GM21528 (cell line): Measurements from ENCODE around the gene GJD2.

Experiments
- ATAC-seq: cut with Tn5 transposase; IDR thresholded peaks from one replicate; pipeline ENCODE4 v1.9.1; 2021; ENCODE audit warnings: mild to moderate bottlenecking, moderate library complexity; ENCODE audit not compliant: unreplicated experiment, low FRiP score

The GJD2 gene

DNA sequence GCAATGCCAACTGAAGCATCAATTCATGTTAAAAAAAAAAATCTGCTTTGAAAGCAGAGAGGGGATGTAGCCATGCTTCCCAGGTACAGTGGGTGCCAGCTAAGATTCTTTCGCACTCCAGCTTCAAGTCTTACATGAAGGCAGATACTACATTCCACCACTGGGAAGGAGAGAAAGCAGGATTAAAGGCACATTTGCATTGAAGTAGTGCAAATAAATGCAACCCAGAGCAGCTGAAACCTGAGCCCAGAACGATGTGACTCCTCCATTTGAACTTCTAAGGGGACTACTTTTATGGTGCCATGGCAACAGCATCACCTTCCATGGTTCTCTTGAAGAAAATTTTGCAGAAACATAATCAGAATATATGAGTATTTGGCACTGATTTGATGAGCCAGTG is 19.1 kb upstream of the GJD2 start:
- no peak for ATAC-seq

DNA sequence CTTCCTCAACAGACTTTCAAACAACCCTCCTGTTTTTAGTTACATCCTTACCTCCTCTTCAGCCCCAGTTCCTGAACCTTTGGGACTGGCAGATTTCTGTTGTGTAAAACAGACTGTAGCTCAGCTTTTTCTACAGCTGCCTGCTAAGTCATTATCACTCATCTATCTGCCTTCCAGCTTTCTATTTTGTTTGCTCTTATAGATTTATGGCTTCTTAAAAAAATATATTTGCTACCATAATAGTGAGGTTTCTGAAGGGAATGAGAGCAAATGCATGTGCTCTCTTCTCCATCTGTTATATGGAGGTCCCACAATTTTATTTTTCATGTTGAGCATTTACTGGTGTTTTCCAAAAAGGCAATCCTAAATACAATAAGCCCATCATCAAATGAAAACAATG is 18.2 kb upstream of the GJD2 start:
- ATAC-seq, result no peak

DNA sequence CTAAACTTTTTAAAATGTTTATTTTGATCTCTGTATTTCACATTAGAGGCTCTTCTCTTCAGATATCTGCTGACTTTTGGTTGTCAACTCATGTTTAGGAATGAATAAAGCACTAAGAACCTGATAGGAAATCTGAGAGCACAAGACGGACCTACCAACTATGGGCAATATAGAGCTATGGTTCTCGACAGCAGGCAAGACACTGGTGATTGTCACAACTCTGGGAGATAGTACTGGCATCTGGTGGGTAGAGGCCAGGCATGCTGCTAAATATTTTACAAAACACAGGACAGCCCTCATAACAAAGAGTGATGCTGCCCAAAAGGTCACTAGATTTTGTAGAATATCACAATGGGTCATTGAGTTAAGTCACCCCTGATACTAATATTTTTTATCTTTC is 17.5 kb upstream of the GJD2 start:
- no peak for ATAC-seq

DNA sequence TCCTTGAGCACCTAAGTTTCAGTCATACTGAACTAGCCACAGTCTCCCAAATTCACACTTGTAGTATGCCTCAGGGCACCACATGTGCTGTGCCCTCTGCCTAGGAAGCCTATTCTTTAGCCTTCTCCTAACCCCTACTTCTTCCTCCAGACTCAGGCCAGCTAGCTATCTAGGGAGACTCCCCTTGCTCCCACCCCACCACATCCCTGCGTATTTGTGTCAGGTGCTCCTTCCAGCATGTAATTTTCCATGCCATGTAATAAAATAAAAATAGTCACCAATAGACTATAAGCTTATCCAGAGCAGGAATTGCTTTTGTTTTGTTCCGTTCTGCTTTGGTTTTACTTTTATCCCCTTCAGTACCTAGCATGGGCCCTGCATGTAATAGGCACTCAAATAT is 14.9 kb upstream of the GJD2 start:
- no peak for ATAC-seq

DNA sequence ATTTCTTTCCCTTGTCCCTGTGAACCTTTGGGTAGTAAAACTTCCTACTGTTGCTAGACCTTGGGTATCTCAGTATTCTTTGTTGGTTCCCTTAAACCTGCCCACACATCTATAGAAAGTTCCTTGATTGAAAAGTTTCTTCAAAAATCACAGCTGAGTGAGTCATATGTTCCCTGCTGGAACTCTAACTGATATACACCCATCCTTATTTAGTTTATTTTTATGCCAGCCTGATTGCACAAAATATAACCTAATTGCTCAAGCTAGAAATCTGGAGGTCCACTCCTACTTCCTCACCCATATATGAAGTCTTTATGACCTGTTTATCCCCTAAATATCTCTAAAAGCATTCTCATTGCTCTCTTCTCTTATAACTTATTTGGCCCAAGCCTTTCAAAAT is 13.7 kb upstream of the GJD2 start:
- ATAC-seq, result no peak

DNA sequence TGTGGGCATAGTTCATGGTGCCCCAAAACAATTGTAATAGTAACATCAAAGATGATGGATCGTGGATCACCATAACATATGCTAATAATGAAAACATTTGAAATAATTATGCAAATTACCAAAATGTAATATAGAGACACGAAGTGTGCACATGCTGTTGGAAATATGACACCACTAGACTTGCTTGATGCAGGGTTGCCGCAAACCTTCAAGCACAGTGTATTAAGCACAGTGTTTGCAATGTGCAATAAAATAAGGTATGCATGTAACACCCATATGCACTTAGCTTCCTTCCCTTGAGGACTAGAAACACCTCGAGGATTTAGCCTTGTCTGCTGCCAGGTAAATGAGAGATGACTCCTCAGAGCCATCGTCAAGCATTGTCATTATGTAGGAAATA is 10.9 kb upstream of the GJD2 start:
- ATAC-seq, result no peak

DNA sequence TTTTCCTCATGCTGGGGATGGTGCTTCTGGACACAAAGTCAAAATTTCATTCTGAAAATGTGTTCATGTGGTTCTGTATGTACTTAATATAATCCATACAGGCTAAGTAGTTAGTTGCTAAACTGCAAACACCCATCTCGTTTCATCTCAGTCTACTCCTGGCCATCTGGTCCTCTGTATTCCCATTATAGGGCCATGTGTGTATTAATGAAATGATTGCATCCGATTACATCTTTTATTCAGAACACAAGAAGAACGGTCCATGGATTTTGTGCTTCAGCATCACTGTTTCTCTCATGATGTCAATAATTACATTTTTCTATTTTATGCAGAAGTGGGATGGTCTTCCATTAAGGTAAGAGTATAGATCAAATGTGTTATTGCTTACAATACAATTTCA is 6.1 kb upstream of the GJD2 start:
- no peak for ATAC-seq

DNA sequence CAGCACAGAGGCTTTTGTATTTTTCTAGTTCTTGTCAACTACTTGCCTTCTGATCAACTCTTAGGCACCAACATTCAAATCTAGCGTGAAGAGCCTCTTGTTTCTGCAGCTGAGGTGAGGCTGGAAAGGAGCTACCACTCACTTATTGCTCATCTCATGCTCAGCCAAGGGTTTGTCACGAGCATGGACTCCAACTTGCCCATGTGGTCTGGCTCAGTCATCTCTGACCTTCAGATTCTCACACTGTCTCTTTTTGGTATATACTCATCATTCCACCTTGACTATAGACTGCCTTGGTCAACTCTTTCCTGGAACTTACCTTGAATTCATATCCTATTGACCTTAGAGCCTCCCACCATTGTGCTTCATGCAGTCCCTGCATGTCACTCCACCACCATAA is 5.2 kb upstream of the GJD2 start:
- no peak for ATAC-seq

DNA sequence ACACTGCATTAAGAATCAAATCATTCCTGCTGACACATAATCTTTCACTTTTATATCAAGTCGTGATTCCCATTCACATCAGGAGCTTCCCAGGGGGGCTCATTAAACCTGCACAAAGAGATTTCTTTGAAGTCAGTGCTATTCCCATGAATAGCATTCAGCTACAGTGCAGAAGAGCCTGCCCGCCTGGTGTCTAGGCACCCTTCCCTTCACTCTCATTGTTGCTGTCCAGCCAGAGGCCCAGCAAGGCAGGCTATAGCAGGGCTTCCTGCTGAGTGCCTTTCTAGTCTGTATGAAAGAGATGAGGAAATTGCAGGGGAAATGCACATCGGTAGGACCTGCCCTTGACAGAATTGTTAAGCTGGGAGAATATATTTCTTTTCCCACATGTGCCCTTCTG is 4.5 kb upstream of the GJD2 start:
- ATAC-seq, result no peak

DNA sequence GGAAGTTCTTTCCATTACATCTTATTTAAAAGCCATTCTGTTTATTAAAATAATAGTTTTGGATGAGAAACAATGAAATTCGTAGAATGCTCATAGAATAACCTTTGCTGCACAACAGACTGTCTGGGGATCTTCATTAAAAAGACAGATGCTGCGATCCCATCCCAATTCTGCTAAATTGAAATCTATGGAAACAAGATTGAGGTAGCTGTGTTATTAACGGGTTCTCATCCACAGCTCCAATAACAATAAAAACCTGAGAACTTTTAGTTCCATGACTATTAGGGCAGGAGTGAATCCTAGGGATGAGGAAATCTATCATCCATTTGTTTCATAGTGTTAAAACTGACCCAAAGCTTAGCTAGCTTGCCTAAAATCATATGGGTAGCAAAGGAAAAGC is 2.5 kb upstream of the GJD2 start:
- no peak for ATAC-seq

DNA sequence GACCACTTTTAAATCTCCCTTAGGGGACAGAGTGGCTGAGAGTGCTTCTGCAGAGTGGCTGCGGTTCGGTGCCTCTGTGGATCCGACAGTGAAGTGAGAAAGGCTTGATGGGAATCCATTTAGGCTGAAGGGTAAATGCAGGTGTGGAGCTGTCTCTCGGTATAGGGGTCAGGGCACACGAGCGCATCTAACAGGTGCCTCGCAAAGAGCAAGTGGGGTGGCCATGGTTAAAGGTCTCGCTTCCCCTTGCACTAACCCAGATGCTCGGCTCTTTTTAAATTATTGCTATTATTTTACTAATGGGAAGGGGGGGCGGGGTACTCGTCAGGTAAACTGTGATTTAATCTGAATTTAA is 598 bp upstream of the GJD2 start:
- no peak for ATAC-seq

DNA sequence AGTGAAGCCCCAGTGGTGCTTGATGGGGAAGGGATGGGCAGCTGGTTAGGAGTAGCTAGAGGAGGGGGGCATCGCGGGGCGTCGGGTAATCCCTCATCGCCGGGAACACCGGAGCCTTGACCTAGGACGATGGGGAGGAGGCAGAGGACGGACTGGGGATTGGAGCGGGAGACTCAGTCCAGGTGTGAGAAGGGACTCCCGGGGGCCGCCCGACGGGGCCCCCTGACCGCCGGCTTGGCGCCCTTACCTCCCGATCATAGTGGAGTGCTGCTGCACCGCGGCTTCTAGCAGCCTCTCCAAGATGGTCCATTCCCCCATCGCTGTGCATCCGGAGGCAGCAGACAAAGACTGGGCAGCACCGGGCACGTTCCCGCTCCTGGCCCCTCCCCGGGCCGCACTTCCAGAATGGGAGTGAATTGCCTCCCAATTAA is 612 bp downstream of the GJD2 start:
- ATAC-seq, result no peak

DNA sequence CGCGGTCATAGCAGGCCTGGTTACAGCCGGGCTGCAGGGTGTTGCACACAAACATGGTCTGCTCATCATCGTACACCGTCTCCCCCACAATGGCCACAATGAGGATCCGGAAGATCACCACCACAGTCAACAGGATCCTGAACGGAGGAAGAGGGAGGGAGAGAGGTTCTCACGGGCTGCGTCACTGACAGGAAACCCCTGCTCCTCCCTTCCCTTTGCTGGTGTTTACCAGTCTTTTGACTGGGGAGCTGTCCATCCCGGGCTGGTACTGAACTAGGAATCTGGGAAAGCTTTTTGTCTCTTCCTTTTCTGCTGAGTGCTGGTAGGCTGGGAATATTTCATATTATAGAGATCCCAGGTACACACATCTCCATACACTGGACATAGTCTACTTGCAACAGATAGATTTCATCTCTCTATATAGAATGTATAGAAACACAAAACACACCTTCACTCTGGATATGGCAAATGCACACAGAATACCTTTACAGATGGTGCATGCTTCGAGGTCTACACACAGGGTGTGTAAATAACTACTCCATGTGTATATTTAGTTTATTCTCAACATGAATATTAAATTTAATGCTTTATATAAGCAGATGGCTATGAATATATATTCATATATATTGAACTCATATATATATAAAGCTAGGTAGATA is 1.4 kb downstream of the GJD2 start:
- no peak for ATAC-seq

DNA sequence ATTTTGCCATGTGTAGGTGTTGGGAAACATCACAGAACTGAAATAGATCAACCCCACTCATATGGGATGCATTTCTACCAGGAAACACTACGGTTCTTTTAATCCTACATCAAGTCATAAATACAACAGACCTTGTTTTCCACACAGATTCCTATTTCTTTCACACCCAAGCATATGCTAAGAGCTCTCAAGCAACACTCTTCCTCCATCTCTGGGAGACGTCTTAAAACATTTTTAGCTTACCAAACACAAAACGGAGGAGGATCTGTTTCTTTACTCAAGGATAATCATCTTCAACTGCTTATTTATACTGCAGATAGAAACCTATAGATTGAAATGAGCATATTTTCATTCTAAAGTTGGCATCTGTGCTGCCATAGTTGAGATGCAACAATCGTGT is 5.1 kb downstream of the GJD2 start:
- ATAC-seq, result no peak

DNA sequence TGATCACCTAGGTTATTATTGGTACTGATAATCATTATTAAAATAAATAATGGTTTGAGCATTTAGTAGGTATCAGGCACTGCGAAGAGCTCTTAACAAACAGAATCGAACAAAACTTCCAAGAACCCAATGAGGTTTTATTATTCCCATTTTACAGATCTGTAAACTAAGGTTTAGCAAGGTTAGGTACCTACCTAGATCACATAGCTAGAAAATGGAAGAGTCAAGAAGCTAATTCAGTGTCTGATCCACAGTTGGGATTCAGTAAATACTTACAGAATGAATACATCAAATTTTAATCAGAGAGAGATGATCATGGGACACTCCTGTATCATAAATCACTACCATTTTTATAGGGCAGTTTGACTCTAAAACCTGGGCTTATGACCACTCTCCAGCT is 15.5 kb downstream of the GJD2 start:
- no peak for ATAC-seq

DNA sequence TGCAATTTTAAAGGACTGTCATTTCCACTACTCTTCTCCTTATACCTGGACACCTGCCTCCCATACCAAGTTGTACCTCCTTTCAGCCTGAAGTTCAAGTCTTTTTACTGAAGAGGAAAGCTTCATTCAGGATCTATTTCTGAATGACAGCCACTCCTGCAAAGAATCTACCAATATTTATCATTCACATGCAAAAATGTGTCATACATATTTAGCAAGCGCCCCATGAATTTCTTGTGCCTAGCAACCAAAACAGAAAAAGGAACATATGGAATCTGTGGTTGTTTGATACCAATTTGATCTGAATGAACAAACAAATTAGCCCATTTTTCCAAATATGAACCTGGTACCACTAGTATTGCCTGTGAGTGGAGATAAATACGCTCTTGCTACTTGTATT is 16.8 kb downstream of the GJD2 start:
- ATAC-seq, result no peak

DNA sequence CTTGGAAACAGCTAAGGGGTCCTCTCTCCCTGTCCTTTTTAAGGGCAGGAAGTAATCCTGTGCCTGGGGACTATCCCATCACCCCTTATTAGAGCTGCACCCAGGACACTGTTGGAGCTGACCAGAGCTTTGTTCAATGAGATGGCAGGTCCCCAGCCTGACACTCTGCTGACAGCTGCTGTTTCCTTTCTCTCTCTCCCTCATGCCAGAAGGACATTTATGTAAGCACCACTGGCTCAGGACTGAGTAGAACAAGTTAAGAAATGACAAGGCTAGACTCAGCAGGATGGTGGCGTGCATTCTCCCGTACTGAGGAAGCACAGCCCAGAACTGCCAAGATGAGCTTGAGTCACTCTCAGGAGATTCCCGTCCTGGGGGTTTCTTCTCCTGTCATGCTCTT is 17.3 kb downstream of the GJD2 start:
- no peak for ATAC-seq

DNA sequence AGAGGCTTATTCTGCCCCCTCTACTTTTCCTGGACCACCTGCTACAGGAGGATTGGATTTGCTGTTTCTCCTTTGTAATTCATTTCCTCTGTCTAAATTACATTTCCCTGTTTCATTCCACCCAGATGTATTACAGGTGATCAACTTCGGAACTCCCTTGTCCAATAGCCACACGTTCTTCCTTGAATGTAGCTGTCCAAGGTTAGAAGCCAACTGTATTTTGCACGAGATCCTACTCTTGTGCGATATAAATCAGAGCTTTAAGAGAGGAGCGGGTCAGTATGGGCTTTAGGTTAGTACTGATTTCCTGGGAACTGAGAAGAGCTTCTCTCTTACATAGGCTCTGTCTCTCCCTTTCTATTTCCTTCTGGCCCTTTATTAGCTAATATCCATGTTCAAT is 20.5 kb downstream of the GJD2 start:
- ATAC-seq, result no peak

DNA sequence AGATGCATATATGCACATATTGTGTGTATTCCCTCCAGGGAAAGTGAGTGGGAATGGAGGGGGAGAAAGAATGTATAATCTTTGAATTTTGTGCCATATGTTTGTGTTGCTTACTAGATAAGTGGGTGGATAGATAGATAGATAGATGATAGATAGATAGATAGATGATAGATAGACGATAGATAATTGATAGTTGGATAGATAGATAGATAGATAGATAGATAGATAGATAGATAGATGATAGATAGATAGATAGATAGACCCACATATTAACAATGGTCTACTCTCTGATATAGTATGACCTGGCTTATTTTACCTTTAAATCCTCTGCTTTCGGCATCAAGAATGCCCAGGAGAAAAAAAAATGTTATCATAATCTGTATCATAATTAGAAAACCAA is 21.2 kb downstream of the GJD2 start:
- no peak for ATAC-seq

DNA sequence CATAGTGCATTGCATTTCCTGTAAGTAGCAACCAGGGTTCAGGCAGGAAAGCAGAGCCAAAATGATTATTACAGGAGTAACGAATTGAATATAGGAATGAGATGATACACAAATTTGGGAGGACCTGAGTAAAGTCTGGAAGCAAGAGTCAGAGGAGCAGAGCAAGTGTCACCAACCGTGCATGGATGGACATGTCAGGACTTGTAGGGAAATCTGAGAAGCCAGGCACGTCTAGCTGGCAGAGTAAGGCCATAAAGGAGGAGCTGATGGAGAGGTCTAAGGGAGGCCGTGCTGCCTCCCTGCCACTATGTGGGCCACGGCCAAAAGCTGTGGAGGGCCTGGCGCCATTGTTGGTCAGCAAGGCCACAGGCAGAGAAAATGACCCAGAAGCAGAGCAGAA is 22.4 kb downstream of the GJD2 start:
- ATAC-seq, result no peak

DNA sequence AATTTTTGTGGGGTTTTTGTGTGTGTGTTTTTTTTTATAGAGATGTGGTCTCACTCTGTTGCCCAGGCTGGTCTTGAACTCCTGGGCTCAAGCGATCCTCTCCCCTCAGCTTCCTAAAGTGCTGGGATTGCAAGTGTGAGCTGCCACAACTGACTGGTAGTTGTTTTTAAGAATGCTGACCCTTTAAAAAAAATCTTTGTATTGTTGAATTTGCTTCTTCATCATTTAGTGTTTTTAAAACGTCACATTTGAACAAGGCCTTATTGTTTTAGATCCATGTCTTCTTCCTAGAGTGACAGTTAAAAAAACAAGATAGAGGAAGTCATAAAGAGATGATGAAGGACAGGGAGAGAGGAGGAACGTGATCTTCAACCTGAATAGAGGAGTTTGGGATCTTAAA is 24.1 kb downstream of the GJD2 start:
- ATAC-seq, result no peak

DNA sequence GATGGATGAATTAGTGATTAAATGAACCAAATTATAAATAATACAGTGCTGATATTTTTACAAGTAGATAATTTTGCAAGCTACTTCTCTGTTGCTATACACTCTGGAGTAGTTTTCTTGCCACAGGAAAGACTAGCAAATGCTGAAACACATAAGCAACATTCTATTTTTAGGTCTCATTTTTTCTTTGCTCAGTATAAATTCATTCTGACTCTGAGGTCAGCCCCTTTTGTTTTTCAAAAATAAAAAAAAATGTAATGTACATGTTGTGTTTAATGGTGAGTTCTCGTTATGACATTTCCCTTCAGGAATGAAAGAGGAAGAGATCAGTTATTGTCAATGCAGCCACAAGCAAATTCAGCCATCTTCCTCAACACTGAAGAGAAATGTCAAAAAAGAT is 24.9 kb downstream of the GJD2 start:
- ATAC-seq, result no peak

DNA sequence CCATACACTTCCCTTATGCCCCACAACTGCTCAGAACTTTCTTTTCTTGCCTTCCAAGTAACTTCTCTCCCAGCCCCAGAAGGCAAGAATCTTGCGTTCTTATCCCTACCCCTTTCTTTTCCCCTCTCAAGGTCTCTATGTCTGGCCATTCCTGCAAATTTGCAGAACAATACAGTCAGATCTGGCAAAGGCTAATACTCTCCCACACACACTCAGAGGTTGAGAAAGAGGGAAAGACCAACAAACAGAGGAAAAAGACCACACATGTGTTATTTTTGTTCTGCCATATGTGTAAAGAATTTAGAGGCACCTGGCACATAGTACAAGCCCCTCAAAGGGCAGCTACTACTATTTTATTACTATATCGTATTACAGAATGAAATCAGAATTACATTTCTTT is 25.7 kb downstream of the GJD2 start:
- ATAC-seq, result no peak
